Mucosa of gallbladder (tissue), 1 donor: ENCODE data around the gene BCAP29. TPM values are rescaled to one million over a fixed set of nuclear protein-coding genes. Genes with fewer than 3 reads are reported as not detected.
"Not testable (repeated sequence)": the region's sequence is repeated elsewhere in the genome, so short reads cannot be mapped to it uniquely, and the experiment has no call there.

Experiments
- DNase-seq: peaks from one replicate; pipeline ENCODE4 v3.0.0-alpha.2; 2020; ENCODE audit warnings: low spot score
- total RNA-seq: library from RNA; stranded (reverse); gene quantifications from one replicate; pipeline ENCODE4 v1.2.1, GENCODE V29; 2021
- donor health status: DM: no; HTN: no; CAD: no.

The BCAP29 gene
- total RNA-seq, 1 donor from 2014 or later: 39.2 TPM

GRCh38 chr7:107622429-107622828, 42.4 kb downstream of the BCAP29 start:
- DNase-seq: no peak

DNA sequence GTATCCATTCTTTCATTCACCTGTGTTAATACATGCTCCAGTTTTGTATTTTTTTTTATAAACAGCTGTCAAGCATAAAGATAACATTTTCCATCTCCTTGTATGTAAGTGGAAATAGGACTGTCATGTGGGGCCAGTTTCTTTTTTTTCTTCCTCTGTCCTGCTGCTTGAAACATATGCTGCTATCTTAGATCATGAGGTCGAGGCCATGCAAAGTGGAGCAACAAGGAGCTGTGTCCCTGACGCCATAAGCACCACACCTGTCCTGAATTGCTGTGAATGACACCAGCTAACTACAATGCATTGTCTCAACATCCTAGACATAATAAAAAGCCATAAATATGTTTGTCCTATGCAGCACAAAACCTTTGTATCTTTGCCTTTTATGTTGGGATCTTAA, 42.8 kb downstream of the BCAP29 start:
- DNase-seq: no peak

GRCh38 chr7:107627002-107627401, 47.0 kb downstream of the BCAP29 start:
- no peak for DNase-seq

- no peak for DNase-seq
Measured at GRCh38 chr7:107628461-107629064, 48.5 kb downstream of the BCAP29 start.

DNA sequence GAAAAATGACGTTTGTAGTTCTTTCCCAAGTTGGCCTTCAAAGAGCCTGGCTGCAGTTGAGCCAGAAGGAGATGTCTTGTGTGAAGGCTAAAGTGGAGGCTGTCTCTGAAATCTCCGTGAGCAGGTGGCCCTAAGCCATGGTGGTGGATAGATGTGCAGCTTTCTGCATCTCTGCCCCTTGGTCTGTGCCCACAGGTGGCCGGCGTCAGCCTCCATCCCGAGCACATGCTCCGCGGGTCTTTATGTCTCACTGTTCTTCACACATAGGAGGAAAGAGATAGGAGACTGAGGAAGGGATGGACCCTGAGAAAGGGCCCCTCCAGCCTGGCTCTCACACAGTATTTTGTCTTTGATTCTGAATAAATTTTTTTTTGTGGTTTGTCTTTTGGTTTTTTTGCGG, 50.3 kb downstream of the BCAP29 start:
- DNase-seq: no peak

DNA sequence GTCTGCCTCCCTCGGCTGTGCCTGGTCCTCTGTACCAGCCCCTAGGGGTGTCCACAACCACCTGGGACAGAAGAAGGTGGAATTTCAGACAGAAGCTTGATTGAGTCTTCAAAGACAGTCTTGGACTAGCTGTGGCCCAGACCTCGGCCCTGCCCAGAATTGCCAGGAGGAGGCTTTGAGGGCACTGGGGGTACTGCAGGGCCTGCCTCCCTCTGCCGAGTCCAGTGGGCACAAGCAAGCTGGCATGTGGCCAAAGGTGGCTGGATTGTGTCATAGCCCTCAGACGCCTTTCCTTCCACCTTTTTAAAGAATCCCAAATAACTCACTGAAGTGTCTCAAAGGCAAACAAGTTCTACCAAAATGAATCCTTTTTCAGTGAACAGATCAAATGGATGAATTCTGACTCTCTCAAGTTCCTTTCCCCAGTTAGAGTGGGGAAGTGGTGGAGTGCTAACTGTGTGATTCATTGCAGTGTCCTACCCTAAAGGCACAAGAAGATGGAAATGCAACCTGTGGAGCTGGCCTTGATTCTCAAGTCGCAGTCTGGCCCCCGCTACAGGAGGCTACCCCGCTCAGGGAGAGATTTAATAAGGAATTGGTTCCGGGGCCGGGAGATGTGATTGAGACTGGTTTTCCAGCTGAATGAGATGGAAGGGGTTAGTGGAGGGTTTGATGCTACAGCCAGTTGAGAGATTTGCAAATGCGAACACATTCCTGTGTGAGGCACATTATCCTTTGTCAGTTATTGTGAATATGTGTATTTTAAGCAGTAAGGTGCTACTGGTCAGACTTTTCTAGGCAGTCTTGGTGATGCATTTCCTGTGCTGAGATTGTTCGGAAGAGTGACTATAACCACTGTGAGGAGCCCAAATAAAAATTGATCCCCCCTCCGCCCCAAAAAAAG, 51.8 kb downstream of the BCAP29 start:
- DNase-seq: no peak

GRCh38 chr7:107632492-107632865, 52.4 kb downstream of the BCAP29 start:
- DNase-seq: no peak

DNA sequence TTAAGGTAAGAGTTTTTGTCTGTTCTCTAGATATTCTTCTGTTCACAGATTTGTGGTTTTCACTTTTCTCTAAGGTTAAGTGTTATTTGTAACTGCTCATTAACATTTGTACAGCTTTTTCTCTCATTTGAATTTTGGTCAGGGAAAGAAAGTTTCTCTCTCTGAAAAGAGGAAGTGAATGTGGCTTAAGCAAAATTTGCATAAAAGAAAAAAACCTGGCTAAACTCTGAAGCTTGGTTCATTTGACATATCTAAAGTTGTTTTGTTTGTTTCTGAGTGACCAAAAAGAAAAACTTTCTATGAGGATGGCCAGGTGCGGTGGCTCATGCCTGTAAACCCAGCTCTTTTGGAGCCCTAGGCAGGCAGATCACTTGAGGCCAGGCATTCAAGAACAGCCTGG, 58.5 kb downstream of the BCAP29 start:
- DNase-seq: no peak

DNA sequence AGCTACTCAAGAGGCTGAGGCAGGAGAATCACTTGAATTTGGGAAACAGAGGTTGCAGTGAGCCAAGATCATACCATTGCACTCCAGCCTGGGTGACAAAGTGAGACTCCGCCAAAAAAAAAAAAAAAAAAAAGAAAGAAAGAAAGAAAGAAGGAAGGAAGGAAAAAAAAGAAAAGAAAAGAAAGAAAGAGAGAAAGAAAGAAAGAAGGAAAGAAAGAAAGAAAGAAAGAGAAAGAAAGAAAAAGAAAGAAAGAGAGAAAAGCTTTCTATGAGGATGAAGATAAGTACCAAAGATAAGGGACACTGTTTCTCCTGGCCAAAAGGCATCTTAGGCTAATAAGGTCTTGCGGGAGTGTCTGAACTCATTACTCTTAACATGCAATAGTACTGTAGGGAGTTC, 59.0 kb downstream of the BCAP29 start:
- DNase-seq: not testable (repeated sequence)

DNA sequence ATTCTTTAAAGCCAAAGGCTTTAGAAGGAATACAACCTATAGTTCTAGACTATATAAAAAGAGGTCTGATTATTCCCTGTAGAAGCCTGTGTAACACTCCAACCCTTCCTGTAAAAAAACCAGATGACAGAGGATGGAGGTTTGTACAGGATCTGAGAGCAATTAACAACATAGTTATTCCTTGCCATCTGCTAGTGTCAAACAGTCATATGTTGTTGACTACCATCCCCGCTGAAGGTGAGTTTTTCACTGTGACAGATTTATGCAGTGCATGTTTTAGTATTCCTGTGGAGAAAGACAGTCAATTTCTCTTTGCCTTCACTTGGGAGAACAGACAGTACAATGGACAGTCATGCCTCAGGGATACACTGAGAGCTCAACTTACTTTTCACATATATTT, 61.6 kb downstream of the BCAP29 start:
- DNase-seq: no peak

DNA sequence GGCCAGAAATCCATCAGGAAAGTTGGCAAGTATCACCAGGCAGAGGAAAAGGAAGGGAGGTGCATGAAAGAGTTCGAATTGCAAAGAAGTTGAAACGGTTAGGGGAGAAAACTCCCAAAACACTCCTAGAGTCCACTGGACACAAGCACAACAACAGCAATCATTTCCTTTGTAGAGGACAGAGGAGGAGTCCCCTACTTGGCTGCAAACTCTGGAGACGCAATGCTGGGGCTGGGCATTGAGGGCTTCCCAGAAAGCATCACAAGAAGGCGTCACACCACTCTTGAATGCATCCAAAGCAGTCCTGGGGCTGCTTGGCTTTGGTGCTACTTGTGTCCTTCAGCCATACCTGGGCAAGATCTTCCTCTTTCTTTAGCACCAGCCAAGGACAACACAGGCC, 62.5 kb downstream of the BCAP29 start:
- DNase-seq: no peak

DNA sequence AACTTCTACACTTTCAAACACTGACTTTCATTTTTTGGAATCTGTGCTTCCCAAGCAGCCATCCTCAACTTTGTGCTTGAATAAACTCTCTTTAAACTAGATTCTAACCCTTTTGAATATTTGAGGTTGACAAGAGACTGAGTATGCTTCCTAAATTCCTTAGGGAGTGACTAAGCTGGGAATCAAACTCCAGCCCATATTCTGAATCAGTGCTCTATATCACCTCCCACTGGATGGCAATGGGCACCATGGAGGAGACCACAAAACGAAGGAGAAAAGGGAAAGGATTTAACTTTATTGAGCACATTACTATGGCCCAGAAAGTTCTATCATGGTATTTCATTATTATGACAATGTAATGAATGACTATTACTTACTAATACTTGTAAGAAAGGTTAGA, 63.4 kb downstream of the BCAP29 start:
- no peak for DNase-seq

DNA sequence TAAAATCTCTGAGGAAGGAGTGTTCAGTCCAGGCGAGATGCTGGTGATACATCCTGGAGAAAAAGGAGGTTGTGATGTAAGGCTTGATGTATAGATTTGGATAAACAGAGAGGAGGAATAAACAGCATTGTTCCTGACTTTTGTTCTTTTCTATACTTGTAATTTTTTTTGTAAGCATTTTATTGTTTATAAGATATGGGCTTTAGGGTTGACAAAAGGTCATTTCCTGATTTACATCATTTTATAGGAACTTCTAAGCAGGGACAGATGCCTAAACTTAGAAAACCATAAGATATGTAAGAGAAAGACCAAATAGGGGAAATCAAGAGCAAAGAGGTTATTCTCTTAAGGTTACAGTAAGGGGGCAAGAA, 63.9 kb downstream of the BCAP29 start:
- no peak for DNase-seq

DNA sequence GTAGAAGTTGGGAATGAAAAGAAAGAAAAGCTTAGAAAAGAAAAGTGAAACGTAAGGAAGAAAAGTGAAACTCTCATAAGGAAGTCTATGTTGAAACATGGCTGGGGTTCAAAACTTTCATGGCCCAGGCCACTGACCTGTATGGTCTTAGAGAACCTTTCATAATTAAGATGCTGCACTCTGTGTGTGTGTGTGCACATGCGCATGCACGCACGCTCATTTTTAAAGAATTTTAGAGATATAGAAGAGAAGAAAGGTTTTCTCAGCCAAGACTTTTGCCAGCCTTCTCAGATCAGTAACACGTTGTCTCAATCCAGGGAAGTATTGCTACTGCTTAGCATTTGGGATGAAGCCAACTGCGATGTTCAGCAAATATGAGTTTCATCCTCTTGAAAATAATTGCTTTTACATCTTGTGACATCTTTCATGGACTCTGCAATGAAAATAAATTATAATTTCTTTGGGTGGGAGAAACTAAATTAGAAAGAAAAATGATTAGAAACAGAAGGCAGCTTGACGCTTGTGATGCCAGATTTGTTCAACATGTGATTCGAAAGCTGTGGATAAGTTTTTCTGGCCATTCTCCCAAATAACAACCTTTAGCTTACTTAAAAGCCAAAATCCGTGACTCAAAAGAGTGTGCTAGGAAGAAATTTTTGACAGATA, 64.4 kb downstream of the BCAP29 start:
- DNase-seq: no peak

- no peak for DNase-seq
Measured at GRCh38 chr7:107652642-107653041, 72.6 kb downstream of the BCAP29 start.

DNA sequence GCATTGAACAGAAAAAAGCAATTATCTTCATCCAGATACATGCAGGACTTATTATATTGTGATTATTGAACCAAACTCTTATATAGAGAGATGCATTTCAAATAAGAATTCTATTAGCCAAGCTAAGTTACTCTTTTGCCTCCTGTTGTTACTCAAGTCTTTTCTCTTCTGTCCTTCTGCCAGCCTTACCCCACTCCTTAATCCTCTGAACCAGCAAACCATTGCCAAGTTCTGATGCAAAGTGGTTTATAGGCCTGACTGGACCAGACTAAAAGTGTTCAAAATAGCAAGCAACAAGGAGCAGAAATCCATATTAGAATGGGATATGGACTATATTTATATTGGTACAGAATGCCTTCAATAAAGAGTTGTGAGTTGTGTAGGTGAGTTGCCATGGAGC, 78.4 kb downstream of the BCAP29 start:
- DNase-seq: no peak

- DNase-seq: no peak
Measured at GRCh38 chr7:107659666-107660065, 79.6 kb downstream of the BCAP29 start.

DNA sequence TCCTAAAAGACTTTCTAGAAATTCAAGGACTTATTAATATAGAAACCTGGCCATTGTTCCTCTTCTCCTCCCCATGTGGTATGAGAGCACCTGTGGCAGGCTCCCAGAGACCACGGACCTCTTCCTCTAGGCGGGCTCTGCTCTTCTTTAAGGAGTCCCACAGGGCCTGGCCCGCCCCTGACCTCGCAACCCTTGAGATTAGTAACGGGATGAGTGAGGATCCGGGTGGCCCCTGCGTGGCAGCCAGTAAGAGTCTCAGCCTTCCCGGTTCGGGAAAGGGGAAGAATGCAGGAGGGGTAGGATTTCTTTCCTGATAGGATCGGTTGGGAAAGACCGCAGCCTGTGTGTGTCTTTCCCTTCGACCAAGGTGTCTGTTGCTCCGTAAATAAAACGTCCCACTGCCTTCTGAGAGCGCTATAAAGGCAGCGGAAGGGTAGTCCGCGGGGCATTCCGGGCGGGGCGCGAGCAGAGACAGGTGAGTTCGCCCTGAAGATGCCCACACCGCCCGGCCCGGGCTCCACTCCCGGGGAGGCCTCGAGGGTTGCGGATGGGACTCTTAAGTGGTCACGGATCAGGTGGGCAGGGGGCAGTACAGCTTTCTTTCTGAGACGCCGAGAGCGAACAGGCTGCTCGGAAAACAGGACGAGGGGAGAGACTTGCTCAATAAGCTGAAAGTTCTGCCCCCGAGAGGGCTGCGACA, 80.5 kb downstream of the BCAP29 start, which contains the start of gene SLC26A4:
Gene SLC26A4 (plus strand): TSS at position 448 of the 700 bp plus-strand sequence. CDS start 814 bp downstream, outside the sequence.
- DNase-seq: no peak

- DNase-seq: peak; percentile 11
Measured at GRCh38 chr7:107661081-107661864, 81.2 kb downstream of the BCAP29 start.

GRCh38 chr7:107661865-107662379, 81.9 kb downstream of the BCAP29 start:
- DNase-seq: no peak

DNA sequence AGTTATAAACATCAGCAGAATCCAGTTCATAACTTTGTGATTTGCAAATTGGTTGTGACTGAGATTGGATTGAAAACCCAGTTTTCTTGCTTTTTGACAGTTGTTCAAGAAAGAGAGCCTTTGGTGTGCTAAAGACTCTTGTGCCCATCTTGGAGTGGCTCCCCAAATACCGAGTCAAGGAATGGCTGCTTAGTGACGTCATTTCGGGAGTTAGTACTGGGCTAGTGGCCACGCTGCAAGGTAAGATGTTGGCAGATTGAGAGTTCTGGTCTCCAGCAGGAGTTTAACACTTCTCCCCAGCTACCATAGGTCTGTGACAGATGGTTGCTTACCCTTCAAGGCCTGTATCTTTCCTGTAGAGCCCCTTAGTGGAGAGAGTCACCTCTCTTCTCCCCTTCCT, 83.2 kb downstream of the BCAP29 start:
- no peak for DNase-seq
